Superior temporal gyrus (tissue), 1 donor: ENCODE results near the gene TOR1AIP2.

ENCODE experiments used
- DNase-seq: peaks from one replicate; pipeline ENCODE4 v3.0.0-alpha.2; 2016; ENCODE audit errors: extremely low spot score

The TOR1AIP2 gene

GRCh38 chr1:179825798-179826460 is 51.7 kb downstream of the TOR1AIP2 start:
- no peak for DNase-seq

- no peak for DNase-seq
These were observed 52.4 kb downstream of the TOR1AIP2 start for GRCh38 chr1:179825206-179825605.

DNA sequence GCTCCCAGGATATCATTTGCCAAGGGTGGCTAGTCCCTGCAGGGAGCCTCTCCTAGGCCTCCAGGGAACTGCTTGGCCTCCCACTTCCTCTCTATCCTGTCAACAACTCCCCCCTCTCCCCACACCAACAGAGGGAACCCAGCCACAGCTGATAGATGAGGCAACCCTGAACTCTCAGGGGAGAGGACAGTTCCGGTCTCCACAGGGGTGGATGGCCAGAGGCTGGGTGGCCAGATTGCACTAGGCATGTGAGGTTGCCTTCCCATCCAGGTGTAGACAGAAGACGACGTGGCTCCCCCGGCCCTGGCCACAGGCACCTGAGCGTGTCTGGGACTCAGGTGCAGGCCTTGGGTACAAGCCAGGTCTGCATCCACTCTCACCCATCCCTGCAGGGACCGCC is 53.3 kb downstream of the TOR1AIP2 start:
- no peak for DNase-seq

DNA sequence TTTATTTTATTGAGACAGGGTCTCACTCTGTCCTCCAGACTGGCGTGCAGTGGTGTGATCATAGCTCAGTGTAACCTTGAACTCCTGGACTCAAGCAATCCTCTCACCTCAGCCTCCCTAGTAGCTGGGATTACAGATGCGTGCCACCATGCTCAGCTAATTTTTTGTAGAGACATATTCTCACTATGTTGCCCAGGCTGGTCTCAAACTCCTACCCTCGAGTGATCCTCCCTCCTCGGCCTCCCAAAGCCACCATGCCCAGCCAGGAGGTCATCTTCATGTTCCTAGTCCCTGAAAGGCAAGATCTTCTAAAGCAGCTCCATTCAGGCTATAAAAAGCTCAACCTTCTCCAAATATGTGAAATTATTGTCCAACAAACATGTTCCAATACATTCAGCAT is 53.9 kb downstream of the TOR1AIP2 start:
- no peak for DNase-seq

GRCh38 chr1:179822065-179822464 is 55.5 kb downstream of the TOR1AIP2 start:
- no peak for DNase-seq

DNA sequence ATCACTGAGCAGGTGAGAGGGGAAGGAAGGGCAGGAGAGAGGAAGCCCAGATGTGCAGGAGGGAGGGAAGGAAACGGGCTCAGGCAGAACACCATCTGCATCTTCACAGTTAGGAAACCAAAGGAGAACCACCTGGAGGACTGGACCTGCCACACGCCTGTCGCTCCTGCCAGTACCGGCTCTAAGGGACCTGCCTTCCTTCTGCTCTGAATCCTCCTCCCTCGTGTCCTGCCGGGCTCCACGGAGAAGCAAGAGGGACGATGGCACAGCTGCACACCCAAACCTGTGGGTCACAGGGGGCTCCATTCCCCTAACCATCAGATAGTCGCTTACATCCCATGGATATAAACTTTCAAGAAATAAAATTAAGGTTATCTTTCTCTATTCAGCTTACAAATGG is 56.1 kb downstream of the TOR1AIP2 start:
- DNase-seq, result no peak

DNA sequence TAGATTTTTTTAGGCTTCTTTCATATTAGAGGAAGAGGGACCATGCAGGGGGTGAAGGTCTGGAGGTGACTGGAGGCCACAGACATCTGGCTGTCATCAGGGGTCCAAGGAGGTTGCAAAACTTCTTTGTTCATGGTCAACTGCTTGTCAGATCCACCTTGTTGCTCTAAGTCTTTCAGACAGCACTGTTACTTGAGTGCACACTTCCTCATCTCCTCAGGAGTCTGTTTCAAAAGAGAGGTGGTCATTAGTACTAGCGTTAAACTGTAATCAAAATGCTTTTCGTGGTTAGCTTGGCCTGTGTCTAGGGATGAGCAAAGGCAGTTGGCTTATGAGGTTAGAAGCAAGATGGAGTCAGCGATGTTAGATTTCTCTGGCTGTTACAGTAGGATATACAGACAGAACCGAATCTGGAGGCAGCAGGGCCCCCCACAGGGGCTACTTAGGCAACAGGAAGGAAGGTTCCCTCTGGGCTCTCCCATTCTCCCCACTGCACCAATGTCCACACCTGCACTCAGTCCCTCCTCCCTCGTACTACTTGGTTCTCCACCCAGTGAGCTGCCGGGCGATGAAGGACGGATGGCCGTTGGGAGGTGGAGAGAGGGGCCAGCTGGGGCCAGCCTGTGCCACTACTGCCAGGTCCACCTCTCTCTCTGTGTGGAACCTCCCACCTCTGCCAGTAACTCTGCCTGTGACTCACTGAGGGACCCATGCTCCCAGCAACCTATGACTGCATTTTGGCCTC is 57.2 kb downstream of the TOR1AIP2 start:
- DNase-seq, result no peak

- no peak for DNase-seq
These were observed 58.8 kb downstream of the TOR1AIP2 start for GRCh38 chr1:179818743-179819173.

DNA sequence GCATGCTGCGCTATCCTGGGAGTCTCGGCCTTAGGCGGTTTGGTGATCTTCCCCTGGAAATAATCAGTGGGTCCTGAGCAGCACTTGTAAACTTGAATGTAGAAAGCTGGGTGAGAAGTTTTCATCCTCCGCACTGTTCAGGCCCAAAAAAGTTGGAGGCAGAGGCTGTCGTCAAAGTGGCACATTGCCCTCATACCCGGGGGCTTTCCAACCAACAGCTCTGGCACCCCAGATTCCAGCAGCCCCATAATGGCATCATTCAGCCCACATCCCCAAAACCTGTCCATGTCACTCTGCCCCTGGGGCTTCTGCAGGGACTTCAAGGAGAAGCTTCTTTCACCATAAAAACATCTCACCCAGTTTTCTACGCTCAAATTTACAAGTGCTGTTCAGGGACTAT is 59.3 kb downstream of the TOR1AIP2 start:
- no peak for DNase-seq

GRCh38 chr1:179817789-179818188 is 59.8 kb downstream of the TOR1AIP2 start:
- DNase-seq, result no peak

DNA sequence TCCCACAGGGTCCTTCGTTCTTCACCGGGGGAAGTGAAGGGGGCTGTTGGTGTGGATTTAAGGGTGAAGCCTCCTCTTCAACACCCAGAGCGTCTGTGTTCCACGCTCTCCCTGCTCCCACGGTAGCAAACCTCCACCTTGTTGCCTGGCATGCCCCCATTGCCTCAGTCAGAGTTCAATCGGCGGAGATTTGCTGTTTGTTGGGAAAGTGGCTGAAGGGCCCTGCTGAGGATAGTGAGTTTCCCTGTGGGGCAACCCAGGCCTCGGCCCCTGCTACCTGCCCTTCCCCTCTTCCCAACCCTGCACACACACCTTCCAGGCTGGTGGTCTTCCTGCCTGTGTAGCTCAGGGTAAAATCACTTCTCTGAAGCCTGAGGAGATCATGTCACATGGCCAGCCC is 60.5 kb downstream of the TOR1AIP2 start:
- no peak for DNase-seq

DNA sequence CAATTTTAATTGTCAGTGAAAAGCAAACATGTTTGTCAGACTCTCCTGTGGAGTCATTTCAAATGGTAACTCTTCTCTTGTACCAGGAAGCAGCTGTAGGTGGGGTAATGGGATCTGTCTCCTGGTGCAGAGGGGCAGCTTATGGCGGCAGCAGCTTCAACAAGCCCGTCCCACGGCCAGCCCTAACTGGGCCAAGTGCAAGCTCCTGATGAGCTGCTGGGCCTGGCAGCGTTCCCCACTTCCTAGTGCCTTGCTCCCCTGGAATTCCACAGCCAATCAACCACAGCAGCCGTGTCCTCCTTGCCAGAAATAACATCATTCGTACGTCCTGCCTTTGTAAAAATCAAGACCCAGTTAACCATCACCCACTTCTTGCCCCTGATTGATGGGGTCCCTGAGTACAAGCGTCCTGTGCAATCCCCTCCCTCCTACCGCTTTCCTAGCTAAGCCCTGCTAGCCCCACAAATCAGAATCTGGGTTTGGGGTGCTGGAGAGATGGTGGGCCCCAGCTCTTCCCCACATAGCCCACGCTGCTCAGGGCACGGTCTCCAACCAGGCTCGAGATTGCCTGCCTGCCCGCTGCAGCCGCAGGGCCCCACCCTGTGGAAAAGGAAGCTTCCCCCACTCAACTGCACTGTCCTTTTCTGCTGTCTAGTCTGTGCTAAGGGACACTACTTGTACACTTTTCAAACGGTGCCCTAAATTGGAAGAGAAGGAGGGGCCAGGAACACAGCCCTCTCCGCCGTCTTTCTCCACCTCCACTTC is 61.2 kb downstream of the TOR1AIP2 start:
- DNase-seq, result no peak

- DNase-seq, result no peak
These were observed 62.0 kb downstream of the TOR1AIP2 start for GRCh38 chr1:179815641-179816040.

DNA sequence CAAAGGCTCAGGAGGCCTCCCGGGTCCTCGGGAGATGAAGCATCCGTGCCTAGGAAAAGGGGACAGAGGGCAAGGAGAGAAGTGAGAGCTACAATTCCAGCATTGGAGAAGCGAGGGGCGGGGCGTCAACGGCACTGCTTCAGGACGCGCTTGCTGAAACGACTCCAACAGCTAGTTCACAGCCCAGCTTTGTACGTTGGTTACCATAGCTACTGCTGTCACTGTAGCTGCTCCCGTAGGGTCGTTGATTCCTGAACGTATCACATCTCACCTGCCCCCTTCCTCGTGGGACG is 63.1 kb downstream of the TOR1AIP2 start:
- no peak for DNase-seq

DNA sequence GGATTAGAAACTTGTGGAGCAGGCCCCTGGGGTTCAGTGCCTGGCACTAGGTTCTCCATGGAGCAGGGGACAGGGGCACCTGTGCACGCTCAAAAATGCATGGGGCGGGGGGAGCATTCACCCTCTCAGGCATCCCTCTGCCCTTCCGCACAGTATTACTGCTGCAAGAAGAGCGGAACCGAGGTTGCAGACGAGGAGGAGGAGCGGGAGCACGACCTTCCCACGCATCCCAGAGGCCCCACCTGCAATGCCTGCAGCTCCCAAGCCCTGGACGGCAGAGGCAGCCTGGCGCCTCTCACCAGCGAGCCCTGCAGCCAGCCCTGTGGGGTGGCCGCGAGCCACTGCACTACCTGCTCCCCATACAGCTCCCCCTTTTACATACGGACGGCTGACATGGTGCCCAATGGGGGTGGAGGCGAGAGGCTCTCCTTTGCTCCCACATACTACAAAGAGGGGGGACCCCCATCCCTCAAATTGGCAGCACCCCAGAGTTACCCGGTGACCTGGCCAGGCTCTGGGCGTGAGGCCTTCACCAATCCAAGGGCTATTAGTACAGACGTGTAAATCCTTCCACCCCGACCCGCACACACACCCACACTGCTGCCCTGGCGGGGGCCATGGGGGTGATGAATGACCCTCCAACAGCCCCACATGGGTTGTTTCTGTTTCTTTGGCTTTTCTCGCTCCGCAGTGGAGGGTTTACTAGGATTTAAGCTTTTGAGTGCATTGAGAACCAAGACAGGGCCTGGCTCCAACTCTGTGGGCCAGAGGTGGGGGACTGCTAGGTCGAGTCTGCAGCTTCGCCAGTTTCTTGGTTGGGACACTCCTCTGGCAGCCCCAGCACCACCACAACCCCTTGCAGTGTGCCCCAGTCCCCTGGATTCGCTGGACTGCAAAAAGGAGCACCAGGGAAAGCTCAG is 63.7 kb downstream of the TOR1AIP2 start:
- no peak for DNase-seq

DNA sequence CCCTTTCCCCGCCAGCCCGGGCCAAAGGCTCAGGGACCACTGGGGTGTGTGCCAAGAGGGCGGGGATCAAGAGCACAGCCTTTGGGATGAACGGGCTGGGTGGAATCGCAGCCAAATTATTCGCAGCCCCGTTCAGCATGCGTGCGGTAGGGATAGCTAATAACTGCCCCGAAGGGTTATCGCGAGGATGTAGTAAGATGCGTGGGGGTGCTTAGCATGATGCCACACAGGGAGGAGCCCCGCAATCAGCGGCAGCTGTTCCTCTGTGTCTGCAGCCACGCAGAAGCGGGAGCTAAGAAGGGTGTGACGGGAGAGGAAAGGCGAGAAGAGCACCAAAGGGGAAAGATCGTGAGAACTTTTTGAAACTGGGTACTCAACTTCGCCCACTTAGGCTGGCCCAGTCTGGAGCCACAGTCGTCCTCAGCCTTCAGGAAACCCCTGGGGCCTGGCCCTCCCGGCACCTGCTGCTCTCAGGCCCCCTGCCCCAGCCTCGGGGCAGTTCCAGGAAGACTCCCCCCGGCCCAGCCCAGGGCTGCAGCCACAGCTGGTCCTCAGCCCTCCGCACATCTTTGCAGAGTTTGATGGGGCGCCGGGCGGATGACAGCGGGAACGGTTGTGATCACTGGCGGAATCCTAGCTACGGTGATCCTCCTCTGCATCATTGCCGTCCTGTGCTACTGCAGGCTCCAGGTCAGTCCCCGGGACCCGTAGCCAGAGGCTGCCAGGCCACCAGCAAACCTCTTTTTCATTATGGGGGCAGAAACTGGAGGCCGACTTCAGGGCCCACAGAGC is 64.9 kb downstream of the TOR1AIP2 start:
- no peak for DNase-seq

DNA sequence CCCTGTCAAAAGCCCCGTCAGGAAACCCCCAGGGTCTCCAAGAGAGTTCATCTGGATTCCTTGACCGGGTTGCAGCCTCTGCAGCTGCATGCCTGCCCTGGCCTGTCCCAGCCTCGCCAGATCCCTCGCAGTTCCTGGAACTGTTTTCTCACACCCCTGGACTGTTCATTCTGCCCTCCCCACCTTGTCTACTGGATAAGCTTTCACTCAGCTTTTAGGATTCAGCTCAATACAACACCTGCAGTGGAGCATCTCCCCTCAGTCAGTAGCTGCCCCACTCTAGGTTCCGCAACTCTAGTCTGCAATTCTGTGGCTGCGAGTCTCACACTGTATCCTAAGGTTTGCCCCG is 67.3 kb downstream of the TOR1AIP2 start:
- DNase-seq, result no peak

- peak; percentile 90 for DNase-seq
These were observed 67.9 kb downstream of the TOR1AIP2 start for GRCh38 chr1:179809506-179810366.

DNA sequence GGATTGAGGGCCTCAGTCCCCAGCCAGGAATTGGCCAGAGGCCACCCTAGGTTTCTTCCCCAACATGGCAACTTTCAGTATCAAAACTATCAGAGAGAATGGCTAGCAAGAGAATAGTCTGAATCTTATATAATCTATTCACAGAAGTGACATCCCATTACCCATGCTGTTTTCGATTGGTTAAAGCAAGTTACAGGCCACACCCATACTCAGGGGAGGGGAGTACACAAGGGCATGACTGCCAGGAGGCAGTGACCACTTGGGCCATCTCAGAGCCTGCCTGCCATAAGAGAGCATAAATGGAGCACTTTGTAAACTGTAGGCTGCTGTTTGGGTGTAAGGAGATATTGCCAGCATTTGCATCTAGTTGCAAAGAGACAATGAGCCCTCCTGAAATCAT is 69.1 kb downstream of the TOR1AIP2 start:
- no peak for DNase-seq
